Upper lobe of left lung (tissue), 4 donors: Measurements from ENCODE around the gene MYBBP1A.

Source experiments
- POLR2AphosphoS5 ChIP-seq, 2 donors: sonication (generic); formaldehyde crosslinking; IDR thresholded peaks; one replicate each; pipeline ENCODE4 v1.5.1; 2017; ENCODE audit warnings: antibody characterized with exemption in 2 of 2
- TF ChIP-seq, protein P1 (sequence below), 6 experiments: fragments of 450-650 bp in 4 of 6; fragments of 200-600 bp in 2 of 6; sonication (generic) in 2 of 6; IDR thresholded peaks; one replicate each; pipeline ENCODE4 v1.5.1; 2016 to 2019; ENCODE audit warnings: antibody characterized with exemption in 6 of 6

DNA sequence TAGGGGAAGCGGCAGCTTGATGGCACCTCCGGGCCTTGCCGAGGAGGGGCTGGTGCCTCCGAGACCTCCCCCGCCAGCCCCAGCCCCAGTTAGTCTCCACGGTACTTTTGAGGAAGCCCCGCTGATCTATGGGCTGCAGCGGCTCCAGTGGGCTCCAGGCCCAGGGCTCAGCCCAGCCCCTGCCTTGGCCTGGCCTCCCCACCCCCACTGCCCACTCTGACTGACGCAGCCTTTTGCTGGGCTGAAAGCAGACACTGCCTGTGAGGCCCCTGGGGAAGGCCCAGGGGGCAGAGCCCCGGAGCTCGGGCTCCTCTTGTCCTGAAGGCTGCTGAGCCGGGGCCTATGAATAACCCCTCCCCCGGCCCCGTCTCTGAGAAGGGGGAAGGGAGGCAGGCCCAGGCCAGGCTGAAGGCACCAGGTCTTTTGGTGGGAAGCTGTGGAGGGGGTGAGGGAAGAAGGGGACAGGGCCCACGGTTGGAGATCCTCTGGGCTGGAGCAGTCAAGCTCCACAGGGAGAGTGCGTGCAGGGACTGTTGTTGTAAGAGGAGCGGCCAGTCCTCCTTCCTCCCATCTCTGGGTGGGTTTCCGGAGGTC is 21.6 kb upstream of the MYBBP1A start:
- TF ChIP-seq, protein P1, sequence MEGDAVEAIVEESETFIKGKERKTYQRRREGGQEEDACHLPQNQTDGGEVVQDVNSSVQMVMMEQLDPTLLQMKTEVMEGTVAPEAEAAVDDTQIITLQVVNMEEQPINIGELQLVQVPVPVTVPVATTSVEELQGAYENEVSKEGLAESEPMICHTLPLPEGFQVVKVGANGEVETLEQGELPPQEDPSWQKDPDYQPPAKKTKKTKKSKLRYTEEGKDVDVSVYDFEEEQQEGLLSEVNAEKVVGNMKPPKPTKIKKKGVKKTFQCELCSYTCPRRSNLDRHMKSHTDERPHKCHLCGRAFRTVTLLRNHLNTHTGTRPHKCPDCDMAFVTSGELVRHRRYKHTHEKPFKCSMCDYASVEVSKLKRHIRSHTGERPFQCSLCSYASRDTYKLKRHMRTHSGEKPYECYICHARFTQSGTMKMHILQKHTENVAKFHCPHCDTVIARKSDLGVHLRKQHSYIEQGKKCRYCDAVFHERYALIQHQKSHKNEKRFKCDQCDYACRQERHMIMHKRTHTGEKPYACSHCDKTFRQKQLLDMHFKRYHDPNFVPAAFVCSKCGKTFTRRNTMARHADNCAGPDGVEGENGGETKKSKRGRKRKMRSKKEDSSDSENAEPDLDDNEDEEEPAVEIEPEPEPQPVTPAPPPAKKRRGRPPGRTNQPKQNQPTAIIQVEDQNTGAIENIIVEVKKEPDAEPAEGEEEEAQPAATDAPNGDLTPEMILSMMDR (IDR thresholded peaks at IDR 0.05) = no peak
- TF ChIP-seq POLR2AphosphoS5 (IDR thresholded peaks at IDR 0.05) = no peak
